Stimulated activated CD8-positive, alpha-beta memory T cell treated with anti-CD3 and anti-CD28 coated beads, Interleukin-12 subunit alpha, Interleukin-12 subunit beta, amount 100 ng/mL, for 4 hours (primary cell): ENCODE measurements around the gene CORO2B.

ENCODE experiments used
- DNase-seq: peaks from one replicate; pipeline ENCODE4 v3.0.0-alpha.2; 2020; ENCODE audit warnings: low read depth

Gene CORO2B

DNA sequence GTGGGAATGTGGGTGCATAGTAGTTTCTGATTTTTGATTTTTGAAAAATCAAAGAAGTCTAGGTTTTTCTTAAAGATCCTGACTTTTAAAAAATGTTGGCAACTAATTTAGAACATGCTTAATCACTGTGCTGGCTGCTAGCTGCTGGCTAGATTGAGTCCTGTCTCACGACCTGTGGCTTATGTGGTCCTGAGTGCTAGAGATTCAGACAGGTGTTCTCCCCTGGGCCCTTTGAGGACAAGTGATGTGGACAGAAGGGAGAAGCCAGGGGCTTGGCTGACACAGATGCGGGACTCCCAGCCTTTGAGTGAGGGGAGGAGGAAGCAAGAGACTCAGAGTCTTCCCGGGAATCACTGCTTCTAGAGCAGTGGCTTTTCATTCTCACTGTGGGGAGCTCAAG, 47.5 kb downstream of the CORO2B start:
- no peak for DNase-seq

DNA sequence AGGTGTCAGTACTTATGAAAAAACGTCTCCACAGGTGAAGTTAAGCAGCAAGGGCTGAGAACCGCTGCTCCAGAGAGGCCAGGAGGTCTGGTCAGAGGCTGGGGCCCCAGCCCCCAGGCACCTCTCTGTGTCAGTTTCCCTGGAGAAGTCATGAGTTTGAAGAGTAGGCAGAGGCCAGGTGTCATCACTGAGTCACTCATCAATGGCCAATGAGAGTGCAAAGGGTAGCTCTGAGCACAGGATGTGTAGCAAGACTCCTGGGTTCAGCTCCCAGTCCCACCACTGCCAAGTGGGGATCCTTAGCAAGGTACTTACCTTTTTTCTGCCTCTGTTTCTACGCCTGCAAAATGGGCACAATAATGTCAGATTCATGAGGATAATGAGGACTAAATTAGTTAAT, 47.9 kb downstream of the CORO2B start:
- no peak for DNase-seq

DNA sequence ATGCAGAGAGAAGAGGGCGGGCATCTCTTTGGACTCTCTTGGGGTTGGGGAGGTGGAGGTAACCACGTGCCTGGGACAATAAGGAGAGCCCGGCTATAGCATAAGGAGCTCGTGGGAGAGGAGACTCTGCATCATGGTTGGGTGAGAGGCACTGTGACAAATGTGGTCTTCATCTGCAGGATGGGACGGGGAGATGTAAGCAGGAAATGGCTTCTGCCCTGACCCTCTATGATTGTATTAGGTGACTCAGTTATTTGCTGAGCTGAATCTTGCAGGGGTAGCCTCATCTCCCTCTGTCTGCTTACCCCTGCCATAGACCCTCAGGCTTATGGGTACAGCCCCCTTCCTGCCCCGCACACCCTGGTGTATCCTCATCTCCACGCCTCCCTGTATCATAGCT, 48.7 kb downstream of the CORO2B start:
- no peak for DNase-seq

DNA sequence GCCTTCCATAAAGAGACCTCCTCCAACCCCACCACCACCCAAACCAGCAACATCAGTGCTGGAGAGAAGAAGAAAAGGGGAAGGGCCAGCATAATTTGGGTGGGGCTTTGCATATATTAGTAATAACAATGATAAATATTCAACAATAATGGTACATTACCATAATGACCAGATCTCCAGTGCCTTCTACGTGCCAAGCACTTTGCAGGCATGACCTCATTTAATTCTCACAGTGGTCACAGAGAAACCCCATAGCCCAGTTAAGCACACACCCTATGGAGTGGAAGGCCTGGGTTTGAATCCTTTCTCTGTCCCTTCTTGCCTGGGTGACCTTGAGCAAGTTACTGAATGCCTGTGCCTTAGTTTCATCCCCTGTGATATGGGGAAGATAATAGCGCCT, 49.2 kb downstream of the CORO2B start:
- no peak for DNase-seq

DNA sequence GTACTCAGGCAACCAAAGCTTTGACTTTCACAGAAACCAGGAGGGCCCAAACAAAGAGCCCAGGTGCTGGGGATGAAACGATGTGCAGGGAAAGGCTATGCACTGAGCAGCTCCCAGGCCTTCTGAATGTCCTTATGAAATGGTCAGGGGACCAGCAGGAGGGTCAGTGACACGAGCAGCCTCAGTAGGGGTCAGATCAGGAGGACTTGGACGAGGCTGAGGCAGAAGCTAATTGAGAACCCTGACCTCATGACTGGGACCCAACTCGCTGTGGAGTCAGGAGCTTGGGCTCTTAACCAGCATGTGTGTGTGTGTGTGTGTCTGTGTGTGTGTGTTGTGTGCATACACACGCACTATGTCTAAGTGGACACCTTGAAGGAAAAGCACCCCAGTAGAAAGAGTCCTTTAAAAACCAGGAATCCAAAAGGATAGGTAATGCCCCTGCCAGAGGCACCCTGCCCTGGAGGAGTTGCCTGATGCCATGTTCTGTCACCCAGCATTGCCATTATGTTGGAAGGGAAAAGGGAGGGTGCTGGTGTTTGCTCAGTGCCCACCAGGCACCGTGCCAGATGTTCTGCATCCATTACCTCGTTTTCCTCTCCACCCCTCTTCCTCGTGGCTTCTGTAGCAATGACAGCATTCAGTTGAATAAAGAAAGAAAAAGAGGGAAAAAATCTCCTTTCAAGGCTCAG, 50.9 kb downstream of the CORO2B start:
- no peak for DNase-seq

DNA sequence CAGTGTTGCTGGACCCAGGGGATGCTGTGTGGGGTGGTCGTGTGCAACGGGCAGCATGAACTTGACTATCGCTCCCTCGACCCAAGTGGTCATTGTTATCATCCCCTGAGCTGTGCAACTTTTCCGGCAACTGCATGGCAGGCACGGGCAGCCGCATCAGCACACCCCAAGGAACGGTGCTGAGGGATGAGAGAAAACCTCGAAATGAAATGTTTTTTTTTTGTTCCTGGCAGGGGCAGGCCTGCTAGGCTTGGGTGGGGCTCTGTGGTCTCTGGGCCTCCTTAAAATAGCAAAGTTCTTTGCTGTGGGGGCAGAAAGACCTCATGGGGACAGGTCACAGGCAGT, 51.4 kb downstream of the CORO2B start:
- no peak for DNase-seq

DNA sequence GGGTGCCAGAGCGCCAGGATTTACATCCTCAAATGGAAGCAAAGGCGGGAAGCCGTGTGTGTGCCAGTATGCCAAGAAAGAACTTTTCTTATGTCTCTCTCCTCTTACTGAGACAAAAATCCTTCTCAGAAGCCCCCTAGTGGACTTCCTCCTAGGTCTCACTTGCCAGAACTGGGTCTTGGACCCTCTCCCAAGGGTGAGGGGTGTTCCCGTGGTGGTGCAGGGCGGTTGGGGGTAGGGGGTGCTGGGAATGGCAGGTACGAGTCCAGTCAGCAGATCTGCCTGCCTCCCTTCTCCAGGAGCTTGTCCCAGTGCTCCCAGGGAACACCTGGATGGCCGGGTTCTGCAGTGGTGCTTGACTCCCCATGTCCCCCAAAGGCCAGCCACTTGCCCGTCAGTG, 52.0 kb downstream of the CORO2B start:
- DNase-seq: no peak

DNA sequence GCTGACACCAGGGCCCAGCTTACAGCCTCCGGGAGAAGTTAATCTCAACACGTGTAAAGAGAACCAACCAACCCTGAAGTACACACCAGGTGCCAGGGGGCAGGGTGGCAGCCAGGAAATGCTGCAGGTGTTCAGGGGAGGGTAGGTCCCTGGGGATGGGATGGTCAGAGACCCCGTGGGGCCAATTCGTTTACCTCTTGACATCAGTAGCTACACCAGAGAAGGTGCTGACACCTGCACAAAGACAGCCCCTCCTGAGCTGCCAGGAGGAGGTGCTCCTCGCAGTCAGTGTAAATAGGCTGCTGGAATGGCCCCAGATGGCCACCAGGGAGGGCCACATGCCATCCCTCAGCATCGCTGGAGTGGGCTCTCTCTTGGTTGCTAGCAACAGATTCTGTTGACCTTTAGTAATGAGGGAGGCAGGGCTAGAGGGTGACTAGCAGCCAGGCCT, 52.8 kb downstream of the CORO2B start:
- DNase-seq: no peak

DNA sequence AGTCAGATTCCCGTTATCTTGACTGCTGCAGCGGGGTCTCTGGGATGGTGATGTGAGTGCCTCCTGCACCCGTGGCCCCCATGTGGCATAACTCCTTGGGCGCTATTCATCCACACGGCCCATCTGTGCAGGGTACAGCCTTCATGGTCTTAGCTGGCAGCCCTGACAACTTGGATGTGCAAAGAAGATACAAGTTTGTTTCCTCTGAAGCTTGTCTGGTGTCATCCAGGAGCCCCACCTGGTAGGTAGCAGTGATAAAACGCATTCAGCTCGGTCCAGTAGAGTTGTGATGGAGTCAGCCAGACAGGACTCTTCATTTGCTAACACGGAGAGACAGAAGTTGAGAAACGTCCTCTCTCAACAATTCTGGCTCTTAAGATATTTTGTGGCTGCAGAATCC, 53.3 kb downstream of the CORO2B start:
- no peak for DNase-seq

DNA sequence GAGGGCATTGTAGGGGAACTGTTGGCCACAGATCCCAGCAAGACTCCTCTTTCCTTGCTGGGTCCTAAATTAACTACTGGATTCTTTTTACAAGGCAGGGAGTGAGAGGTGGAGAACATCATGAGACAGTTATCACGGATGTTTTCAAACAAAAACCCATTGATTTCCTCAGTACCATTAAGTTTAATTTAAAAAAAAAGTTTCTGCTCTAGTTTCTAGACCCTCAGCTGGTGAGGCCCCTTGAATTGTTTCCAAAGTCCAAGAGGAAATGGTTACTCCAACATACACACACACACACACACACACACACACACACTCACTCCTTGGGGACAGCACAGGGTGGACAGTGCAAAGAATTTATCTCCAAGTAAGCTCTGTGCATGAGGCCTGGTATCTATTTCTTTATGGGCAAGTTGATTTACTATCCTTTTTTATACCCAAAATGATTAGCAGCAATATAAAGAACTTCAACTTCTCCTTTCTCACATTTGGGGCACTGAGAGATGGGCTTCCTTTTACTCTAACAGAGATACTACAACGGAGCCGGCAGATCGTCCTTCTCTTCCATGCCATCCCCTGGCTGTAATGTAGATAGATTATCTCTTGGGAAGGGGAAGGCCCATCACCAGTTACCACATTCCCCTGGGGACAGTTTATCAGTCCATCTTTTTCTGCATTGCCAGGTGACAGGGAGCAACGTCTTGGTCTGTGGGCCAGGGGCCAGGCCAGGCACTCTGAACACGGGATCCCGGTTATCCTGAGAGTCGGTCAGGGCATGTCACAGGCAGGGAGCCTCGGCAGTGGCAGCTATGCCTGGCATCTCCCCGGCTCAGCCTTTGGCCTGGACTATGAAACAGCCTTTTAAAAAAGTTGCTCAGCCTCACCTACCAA, 54.7 kb downstream of the CORO2B start:
- DNase-seq: no peak

DNA sequence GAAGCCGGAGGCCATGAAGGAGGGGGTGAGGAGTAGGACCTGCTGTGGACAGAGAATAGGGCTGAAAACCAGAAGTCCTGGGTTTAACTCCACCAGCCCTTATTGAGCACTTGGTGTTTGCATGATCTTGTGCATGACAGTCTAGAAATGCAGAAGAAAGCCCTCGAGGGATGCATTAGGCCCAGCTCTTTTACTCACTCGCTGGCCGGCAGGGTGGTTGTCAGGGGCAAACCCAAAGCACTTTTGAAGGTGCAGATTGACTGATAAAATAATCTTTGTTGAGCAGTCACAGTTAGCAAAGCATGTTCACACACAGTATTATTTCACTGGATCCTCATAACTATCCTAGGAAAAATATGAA, 55.3 kb downstream of the CORO2B start:
- no peak for DNase-seq

DNA sequence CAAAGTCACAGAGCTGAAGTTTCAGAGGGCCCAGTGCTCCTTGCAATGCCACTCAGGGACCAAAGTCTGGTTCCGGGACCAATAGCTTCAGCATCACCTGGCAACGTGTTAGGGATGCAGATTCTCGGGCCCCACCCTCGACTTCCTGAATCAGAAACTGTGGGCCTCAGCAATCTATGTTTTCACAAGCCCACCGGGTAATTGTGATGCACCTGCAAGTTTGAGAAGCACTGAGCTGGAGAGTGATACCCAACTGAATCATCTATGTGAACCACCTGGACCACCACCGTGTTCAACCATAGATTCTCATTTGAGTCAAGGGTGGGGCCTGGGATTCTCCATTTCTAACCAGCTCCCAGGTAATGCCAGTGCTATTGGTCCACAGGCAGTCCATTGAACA, 55.7 kb downstream of the CORO2B start:
- DNase-seq: no peak

DNA sequence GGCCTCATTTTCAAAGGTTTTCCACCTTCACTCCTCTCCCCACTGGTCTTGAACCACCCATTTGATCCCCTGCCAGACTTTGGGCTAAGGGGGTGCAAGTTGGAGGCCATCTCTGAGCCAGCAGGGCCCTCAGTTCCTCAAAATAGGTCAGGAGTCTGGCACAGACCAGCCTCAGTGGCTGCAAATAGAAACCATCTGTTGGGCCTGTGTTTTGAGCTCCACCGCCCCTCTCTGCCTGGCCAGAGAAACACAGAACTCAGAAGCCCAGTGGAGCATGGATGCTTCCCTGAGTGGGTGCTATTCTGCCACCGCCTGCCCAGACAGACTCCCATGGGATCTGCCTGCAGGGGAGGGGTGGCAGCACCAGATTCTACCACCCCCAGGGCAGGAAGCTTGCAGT, 56.3 kb downstream of the CORO2B start:
- DNase-seq: no peak

DNA sequence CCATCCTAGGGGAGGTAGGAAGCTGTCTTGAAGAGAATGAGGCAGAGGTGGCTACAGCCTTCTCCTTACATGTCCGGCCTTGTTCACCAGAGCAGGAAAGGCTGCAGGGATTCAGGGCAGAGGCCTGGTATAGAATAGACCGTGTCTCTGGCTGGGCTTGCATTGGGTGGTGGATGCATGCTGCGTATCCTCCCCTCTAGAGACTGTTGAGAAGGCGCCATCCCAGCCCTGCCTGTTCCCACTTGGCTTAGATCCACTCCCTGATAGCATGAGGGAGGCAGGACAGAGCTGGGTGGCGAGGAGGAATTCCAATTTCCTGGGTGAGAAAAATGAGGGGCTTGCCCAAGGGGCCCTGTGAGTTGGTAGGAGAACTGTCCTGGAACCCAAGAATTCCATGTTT, 57.5 kb downstream of the CORO2B start:
- DNase-seq: no peak

DNA sequence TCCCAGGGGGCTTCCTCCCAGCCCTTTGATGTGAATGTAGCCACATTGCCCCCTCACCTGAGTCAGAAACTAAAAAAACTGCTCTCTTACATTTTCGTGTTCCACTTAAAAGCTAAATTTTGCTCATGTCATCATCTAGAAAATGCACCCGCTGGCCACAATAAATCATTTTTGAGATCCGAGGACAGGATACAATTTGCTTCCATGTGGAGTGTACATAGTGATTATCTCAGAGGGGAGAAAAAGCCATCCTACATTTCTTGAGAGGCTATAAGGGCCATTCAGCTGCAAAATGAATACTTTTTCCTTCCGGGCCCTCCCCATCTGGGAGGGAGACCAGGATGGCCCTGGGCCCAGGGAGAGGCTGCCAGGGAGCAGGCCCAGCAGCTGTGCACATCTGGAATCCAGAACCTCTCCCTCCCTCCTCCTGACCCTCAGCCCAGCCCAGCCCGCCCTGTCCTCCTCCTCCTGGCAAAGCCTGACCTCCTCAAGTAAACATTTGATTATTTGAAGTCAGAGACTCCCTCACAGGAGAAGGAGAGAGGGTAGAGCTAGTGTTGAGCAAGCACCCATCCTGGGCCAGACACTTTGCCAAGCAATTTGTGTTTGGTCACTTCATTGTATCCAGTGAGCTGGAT, 59.1 kb downstream of the CORO2B start:
- DNase-seq: no peak

DNA sequence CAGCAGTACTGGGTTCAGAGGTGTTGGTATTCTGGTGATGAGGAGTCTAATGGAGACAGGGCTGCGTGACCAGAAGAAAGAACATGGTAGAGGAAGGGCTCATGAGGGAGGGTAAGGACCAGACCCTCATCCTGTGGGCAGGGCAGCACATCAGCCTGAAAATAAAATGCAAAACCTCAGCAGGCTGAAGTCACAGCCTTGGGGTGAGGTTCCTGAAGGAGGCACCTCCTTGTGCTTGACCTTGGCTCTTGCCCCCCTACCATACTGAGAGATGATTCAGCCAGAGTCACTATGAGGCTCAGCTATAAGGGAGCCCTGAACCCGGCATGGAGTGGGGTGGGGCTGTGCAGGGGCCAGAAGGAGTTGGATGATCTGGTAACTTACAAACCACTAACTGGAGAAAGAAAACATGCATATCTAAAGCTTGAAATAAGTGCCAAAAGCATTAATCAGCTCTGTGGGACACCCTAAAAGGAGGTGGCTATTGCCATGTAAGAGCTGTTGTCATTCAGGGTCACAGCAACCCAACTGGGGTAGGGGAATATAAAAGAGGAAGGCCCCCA, 60.2 kb downstream of the CORO2B start:
- DNase-seq: no peak

DNA sequence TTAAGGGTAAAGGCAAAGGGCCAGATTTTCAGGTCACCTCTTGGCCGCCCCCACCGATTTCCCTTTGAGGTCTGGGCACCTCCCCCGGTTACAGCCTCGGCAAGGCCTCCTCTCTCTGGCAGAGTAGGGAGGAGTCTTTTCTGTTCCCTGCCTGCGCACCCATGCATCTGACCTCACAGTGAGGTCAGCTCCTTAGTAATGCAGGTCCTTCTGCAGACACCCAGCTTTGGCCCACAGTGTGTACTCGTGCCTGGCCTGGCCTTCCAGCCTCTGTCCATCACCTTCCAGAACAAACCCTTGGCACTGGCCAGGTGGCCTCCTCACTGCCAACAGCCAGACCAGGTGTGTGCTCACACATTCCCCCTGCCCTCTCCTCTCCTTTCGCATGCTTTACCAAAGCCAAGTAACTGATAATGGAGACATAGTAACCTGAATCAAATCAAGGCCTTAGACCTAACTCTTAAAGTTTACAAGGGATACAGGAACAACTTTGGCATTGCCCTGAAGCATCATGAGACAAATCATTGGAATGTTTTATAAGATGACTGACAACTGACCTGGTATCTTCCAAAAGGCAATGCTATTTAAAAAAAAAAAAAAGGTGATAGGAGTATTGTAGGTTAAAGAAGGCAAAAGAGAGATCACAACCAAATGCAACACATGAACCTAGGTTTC, 61.3 kb downstream of the CORO2B start:
- DNase-seq: no peak

DNA sequence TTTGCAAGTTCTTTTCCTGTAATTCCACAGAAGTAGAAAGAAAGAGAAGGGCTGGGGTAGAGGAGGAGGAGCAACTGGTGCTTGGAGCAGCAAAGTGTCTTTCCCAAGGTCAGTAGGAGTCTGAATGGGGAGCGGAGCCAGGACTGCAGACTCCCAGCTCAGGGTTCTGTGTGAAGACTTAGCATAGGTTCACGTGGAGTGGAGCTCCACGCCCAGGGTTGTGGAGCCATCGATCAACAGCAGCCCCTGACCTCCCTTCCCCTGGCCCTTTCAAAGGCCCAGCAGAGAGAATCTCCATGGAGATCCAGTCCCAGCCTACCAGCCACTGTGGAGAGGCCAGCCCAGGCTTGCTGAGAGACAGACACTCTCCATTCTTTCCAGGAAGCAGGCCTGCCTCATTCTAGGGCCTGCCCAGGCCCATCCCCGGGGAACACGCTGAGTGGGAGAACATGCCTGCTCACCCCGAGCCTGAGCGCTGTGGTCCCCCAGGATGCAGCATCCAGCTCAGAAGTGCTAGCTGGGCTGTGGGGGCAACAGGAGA, 62.1 kb downstream of the CORO2B start:
- no peak for DNase-seq

DNA sequence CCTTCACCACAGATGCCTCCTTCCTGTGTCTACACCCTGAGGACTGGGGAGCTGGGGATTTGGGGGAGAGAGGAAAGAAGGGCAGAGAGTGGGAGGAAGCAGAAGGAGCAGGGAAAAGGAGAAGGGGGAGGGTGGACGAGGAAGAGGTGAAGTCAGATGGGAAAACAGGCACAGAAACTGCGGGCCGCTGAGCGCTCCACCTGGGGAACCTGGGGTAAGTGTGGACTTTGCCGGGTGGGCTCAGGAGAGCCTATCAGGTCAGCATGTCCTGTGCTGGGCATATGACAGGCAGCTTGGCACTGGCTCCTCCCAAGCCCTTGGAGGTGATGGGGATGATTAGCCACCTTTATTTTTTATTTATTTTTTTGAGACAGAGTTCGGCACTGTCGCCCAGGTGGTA, 62.6 kb downstream of the CORO2B start:
- no peak for DNase-seq

DNA sequence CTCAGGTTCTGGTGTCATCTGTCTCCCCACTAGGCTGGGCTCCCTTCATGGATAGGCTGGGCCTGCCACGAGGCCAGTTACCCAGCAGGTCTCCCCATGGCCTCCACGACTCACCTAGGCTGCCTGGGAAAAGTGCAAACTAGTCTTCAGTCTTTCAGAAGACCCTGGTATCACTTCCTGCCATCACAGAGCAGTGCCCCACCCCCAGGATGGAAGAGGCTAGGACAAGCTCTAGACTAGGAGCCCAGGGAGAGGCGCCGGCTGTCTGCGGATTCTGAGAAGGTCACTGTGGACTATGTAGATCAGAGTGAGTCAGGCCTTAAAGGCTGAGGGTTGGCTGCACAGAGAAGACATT, 63.7 kb downstream of the CORO2B start:
- no peak for DNase-seq

DNA sequence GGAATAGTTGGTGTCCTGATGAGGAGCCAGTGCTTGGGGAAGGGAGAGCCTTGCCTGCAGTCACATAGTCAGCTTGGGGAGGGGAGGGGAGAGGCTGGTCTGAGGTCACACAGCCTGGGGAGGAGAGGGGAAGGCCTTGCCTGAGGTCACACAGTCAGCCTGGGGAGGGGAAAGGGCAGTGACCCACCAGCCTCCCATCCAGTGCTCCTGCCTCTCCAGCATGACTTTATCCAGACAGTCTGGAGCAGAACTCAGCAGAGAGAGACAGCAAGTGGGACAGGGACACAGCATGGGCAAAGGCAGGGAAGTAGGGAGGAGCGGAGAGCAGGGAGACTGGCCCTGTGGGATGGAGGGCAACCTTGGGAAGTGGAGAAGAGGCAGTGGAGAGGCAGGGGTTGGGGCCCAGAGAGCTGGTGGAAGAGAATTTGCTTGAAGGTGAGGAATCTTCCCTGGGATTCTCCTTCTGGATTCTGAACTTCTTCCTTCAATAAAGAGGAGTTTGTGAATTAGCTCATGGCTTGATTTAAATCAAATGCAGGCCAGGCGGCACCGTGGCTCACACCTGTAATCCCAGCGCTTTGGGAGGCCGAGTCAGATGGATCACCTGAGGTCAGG, 64.5 kb downstream of the CORO2B start:
- no peak for DNase-seq
